HG02678 (cell line): ENCODE results near the gene RCVRN.

Experiments
- ATAC-seq: cut with Tn5 transposase; IDR thresholded peaks from one replicate; pipeline ENCODE4 v1.9.1; 2021; ENCODE audit warnings: mild to moderate bottlenecking, moderate library complexity; ENCODE audit not compliant: unreplicated experiment

RCVRN gene

GRCh38 chr17:9859781-9860180 is 45.3 kb downstream of the RCVRN start:
- ATAC-seq: no peak

GRCh38 chr17:9855036-9855435 is 50.0 kb downstream of the RCVRN start:
- ATAC-seq: no peak

GRCh38 chr17:9854255-9854654 is 50.8 kb downstream of the RCVRN start:
- ATAC-seq: no peak

- ATAC-seq: no peak
Observed at GRCh38 chr17:9850151-9850550, 54.9 kb downstream of the RCVRN start.
